GM21423 (cell line): Measurements from ENCODE around the gene ST6GALNAC5.
A peak's percentile ranks its signal among the peaks of the same experiment; 100 is the strongest.
"Not testable (repeated sequence)": the region's sequence is repeated elsewhere in the genome, so short reads cannot be mapped to it uniquely, and the experiment has no call there.

Source experiments
- ATAC-seq: cut with Tn5 transposase; IDR thresholded peaks from one replicate; pipeline ENCODE4 v1.9.1; 2021; ENCODE audit warnings: mild to moderate bottlenecking, moderate library complexity; ENCODE audit not compliant: unreplicated experiment

The ST6GALNAC5 gene

GRCh38 chr1:76933847-76934815 lies 66.9 kb downstream of the ST6GALNAC5 start:
- no peak for ATAC-seq

DNA sequence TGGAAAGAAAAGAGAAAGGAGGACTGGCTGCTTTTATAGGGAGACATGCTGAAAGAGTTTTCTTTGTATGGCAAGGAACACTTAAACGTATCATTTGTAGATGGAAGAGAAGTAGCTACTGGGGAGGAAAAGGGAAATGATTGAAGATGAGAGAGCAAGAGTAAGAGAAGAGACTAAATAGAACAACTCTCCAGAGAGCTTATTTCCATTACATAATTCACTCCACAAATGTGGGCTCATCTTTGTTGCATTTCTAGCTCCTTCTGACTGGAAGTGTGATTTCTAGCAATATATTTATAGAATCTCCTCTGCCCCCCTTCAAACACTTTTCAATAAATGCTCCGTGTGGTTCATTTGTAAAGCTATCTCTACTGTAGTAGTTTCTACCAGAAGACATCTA lies 71.0 kb downstream of the ST6GALNAC5 start:
- no peak for ATAC-seq

- ATAC-seq = peak; percentile 56
These were observed 72.0 kb downstream of the ST6GALNAC5 start for GRCh38 chr1:76939050-76939816.

- ATAC-seq = no peak
These were observed 72.5 kb downstream of the ST6GALNAC5 start for GRCh38 chr1:76939817-76940216.

- ATAC-seq = no peak
These were observed 73.5 kb downstream of the ST6GALNAC5 start for GRCh38 chr1:76940571-76941335.

GRCh38 chr1:76942549-76942948 lies 75.3 kb downstream of the ST6GALNAC5 start:
- ATAC-seq = no peak

- ATAC-seq = no peak
These were observed 77.7 kb downstream of the ST6GALNAC5 start for GRCh38 chr1:76944942-76945341.

DNA sequence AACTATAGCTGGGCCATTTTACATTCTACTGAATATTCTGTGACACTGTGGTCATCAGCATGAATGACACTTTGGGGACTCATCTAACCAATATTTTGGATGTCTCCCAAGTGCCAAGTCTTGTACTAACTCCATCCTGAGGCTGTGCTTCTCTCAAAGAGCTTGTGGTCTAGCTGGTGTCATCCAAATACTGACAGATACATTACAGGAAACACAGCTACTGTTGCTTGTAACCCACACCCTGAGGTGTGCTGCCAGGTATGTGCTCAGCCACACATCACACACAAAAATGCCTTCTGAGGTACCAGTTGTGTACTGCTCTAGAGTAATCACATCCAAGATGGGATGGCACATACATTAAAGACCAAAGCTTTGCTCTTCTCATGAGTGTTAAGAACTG lies 81.6 kb downstream of the ST6GALNAC5 start:
- no peak for ATAC-seq

- no peak for ATAC-seq
These were observed 82.2 kb downstream of the ST6GALNAC5 start for GRCh38 chr1:76949503-76949902.

- no peak for ATAC-seq
These were observed 83.0 kb downstream of the ST6GALNAC5 start for GRCh38 chr1:76950306-76950705.

GRCh38 chr1:76951153-76951552 lies 83.9 kb downstream of the ST6GALNAC5 start:
- no peak for ATAC-seq

GRCh38 chr1:76955652-76956051 lies 88.4 kb downstream of the ST6GALNAC5 start:
- no peak for ATAC-seq

- no peak for ATAC-seq
These were observed 90.7 kb downstream of the ST6GALNAC5 start for GRCh38 chr1:76957961-76958360.

DNA sequence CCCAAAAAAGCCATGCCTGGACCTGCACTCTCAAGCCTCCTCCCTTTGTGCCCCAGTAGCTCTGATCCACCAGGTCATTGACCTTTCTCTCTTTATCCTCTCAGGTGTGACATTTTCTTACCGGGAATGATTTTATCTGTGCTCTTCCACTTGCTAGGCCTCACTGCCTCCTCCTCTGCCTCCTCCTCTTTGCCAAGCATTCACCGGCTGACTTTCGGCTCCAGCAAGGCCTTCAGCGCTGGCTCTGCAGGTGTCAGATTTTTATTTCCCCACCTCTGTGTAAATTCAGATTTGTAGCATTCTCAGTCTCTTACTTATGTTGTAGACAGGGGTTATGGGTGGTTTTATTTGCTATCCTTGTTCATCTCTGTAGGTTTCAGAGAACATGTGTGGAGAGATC lies 91.5 kb downstream of the ST6GALNAC5 start:
- ATAC-seq = no peak

GRCh38 chr1:76959556-76959955 lies 92.3 kb downstream of the ST6GALNAC5 start:
- ATAC-seq = no peak

GRCh38 chr1:76961181-76961819 lies 94.0 kb downstream of the ST6GALNAC5 start:
- ATAC-seq = no peak

DNA sequence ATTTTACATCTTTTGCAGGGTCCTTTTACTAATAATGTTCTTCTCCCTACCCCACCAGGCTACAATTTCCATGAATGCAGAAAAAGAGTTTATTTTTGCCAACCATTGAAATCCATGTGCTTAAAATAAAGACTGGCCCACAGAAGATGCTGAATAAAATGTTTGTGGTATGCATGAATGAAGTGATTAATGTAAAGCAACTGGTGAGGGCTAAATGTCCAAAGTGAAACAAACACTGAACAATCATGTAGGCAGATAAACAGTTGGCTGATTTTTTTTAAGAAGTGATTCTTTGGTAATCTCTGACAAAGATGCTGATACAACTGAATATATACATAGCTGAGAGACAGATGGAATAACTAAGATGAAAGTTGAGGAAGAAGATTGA lies 94.5 kb downstream of the ST6GALNAC5 start:
- no peak for ATAC-seq

GRCh38 chr1:76981267-76981666 lies 114.0 kb downstream of the ST6GALNAC5 start:
- ATAC-seq = not testable (repeated sequence)

- no peak for ATAC-seq
These were observed 122.7 kb downstream of the ST6GALNAC5 start for GRCh38 chr1:76989976-76990375.

DNA sequence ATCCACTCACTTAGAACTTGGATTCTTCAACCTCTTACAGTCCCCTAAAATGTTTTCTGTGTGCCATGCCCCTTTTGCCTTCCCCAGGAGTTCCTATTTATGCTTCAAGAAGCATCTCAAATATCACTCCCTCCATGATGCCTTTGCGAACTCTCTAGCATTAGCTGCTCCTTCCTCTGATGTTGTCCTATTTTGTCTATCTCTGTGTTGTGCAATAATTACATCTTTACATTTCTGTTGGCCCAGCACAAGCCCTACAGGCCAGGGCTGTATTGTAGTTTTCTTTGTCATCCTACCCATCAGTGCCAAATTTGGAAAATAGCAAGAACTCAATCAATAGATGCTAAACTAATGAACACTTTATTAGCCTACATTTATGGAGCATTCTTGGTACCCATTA lies 125.8 kb downstream of the ST6GALNAC5 start:
- ATAC-seq = no peak
